Ecto neural progenitor cell (in vitro differentiated cells): Measurements from ENCODE around the gene YIF1A.
"Not testable (repeated sequence)": the region's sequence is repeated elsewhere in the genome, so short reads cannot be mapped to it uniquely, and the experiment has no call there.

ENCODE experiments used
- DNase-seq: peaks from one replicate; pipeline ENCODE4 v3.0.0-alpha.2; 2018; ENCODE audit warnings: low spot score

The YIF1A gene

GRCh38 chr11:66268952-66269905 is 19.7 kb downstream of the YIF1A start:
- no peak for DNase-seq

- DNase-seq, result peak; percentile 100
These were observed 20.5 kb downstream of the YIF1A start, which contains the start of gene RAB1B for GRCh38 chr11:66268244-66268951. Gene RAB1B (plus strand): TSS chr11:66268639. CDS start chr11:66268680, 41 bp downstream.

DNA sequence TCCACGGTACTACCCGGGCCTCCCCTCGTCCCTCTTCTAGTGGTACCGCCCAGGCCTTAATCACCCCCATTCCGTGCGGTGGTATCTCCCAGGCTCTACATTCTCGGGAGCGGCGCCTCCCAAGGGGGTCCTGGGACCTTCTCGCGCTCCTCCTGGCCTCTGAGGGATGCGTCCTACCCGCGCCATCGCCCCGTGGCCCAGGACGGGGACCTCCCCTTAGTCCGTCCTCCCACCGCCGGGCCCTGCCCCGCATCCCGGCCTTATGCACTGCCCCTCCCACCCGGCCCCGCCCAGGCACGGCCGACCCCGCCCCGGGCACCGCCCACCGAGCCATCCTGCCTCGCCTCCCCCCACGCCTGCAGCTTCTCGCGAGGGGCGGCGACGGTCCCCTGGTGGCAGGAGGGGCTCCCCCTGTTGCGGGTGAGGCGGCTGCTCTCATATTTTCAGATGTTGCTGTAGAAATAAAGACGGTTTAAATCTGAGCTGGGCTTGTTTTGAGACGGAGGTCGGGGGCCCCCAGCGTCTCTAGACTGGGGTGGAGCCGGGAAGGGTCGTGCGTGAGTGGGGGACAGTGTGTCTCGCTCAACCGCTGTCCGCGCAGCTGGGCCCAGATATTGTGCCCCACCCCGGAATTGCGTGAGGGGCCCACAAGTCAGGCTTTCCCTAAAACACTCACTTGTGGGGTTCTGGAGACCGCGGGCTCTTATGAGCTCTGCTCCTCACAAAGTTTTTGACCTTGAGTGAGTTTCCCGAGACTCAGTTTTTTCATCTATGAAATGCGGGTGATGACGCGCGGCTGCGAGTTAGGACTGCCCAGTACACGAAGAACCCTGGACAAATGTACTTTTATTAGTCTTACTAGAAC is 21.3 kb downstream of the YIF1A start:
- peak; percentile 93 for DNase-seq

- DNase-seq, result no peak
These were observed 21.9 kb downstream of the YIF1A start for GRCh38 chr11:66267039-66267378.

GRCh38 chr11:66266378-66267038 is 22.4 kb downstream of the YIF1A start:
- no peak for DNase-seq

DNA sequence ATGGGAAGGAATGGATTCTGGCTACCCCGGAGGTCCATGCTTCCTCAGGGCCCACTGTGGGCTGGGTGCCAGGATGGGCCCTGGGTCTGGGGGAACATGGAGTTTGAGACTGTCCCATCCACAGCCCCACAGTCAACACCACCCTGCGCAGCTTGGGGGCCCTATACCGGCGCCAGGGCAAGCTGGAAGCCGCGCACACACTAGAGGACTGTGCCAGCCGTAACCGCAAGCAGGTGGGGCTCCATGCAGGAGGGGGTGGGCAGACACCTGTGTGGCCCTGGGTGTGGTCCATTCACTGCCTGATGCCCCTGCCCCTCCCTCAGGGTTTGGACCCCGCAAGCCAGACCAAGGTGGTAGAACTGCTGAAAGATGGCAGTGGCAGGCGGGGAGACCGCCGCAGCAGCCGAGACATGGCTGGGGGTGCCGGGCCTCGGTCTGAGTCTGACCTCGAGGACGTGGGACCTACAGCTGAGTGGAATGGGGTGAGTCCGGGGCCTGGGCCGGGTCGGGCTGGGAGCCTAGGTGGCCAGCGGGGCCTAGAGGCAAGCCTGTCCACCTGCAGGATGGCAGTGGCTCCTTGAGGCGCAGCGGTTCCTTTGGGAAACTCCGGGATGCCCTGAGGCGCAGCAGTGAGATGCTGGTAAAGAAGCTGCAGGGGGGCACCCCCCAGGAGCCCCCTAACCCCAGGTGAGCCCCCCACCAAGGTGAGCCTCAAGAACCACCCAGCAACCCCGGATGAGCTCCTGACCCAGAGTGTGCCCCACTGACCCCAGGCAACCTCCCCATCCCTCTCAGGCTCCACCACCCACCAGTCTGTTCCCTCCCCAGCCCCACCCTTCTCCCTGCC is 23.2 kb downstream of the YIF1A start:
- no peak for DNase-seq

- DNase-seq, result no peak
These were observed 24.0 kb downstream of the YIF1A start for GRCh38 chr11:66264914-66265313.

DNA sequence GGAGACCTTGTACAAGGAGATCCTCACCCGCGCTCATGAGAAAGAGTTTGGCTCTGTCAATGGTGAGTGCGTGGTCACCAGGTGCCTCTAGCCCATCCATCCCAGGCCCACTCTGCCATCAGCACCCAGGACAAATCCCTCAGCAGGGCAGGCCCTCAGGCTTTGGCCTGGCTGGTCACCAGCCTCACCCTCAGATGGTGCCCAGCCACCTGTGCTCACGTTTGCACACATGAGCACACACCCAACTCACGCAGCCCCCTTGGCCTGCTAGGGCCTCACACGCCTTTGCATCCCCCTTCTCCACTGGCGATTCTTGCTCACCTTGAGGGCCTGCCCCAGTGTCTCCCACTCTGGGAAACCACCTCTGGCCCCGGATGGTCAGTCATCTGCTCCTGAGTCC is 24.6 kb downstream of the YIF1A start:
- DNase-seq, result no peak

DNA sequence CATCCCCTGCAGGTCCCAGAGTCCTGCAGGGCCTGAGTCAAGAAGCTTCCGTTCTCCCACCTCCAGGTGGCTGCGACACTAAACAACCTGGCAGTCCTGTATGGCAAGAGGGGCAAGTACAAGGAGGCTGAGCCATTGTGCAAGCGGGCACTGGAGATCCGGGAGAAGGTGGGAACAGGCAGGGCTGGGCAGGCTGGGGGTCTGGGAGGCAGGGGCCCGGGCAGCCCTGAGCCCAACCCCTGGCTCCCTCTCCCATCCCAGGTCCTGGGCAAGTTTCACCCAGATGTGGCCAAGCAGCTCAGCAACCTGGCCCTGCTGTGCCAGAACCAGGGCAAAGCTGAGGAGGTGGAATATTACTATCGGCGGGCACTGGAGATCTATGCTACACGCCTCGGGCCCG is 25.2 kb downstream of the YIF1A start:
- DNase-seq, result no peak

DNA sequence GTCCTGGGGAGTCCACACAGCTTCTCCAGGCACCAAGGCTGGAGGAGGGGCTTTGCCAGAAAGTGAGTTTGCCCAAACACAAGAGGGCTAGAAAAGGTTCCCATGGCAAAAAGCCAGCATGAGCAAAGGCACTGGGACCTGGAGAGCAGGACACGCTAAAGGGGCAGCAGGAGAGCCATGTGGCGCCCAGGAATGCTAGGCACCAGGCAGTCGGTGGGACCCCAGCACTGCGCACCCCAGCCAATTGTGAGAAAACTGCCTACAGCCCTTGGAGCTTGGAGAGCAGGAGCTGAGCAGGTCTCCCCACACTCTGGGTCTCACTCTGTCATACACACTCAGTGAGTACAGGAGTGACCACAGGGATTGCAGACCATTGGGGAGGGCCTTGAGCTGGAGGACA is 25.7 kb downstream of the YIF1A start:
- DNase-seq, result no peak

GRCh38 chr11:66262696-66263095 is 26.2 kb downstream of the YIF1A start:
- DNase-seq, result no peak

DNA sequence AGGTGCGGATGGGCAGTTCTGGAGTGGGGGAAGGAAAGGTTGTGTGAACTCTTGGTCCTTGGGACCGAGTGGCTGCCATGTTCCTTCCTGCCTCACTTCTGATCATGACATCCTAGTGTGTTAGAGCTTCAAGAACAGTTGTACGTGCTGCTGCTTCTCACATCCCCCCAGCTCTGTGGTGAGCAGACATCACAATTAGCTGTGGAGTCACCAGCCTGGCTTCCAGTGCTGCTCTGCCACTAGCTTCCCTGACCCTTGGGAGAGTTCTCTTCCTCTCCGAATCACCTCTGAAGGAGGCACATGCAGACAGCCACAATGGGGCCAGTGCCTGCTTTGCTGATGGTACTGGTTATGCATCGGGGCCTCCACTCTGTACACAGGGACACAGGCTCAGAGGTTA is 26.8 kb downstream of the YIF1A start:
- no peak for DNase-seq

DNA sequence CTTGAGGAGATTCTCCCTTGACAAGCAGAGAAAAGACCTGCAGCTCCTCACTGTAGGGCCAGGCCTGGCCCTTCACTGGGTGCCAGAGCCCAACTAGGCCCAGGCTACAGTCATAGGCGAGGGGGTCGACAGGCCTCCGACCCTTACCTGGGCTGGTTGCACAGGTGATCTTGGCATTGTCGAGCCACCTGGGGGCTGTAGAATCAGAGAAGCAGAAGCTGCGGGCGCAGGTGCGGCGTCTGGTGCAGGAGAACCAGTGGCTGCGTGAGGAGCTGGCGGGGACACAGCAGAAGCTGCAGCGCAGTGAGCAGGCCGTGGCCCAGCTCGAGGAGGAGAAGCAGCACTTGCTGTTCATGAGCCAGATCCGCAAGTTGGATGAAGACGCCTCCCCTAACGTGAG is 27.4 kb downstream of the YIF1A start:
- no peak for DNase-seq

DNA sequence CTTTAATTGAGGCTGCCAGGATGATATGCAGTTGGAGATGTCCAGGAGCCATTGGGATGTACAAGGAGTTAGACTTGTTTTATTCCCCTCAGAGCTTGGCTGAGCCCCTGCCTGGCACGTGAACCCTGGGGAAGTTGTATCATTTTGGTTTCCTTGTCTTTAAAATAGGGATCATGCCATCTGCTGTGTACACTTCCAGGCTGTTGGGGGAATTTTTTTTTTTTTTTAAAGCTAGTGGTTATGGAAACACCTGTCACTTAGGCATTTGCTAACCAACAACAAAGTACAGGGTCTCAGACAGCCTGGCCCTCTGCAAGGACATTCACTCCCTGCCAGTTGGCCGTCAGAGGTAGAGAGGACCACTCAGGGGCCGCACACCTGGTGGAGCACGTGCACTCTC is 29.0 kb downstream of the YIF1A start:
- no peak for DNase-seq

GRCh38 chr11:66259225-66259624 is 29.7 kb downstream of the YIF1A start:
- DNase-seq, result no peak

DNA sequence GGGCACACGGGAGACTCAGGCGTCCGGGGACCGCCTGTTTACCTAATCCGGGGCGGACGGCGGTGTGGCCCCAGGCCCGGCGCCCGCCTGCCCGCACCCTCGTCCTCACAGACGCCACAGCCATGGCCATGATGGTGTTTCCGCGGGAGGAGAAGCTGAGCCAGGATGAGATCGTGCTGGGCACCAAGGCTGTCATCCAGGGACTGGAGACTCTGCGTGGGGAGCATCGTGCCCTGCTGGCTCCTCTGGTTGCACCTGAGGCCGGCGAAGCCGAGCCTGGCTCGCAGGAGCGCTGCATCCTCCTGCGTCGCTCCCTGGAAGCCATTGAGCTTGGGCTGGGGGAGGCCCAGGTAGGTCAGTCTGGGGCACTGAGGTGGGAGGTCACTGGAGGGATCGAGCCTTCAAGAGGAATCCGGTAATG is 30.5 kb downstream of the YIF1A start:
- DNase-seq, result no peak

GRCh38 chr11:66253081-66253480 is 35.9 kb downstream of the YIF1A start:
- not testable (repeated sequence) for DNase-seq

- no peak for DNase-seq
These were observed 37.1 kb downstream of the YIF1A start for GRCh38 chr11:66251809-66252208.

DNA sequence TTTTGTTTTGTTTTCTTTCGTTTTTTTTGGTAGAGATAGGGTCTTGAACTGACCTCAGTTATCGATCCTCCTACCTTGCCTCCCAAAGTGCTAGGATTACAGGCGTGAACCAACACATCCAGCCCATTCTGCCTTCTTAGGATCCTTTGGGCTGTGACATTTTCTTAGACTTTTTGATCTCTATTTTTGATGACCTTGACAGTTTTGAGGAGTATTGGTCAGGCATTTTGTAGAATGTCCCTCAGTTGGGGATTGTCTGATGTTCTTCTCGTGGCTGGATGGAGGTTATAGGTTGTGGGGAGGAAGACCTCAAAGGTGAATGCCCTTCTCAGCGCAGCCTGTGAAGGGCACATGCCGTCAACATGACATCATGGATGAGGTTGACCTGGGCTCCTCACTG is 40.0 kb downstream of the YIF1A start:
- DNase-seq, result no peak

- DNase-seq, result no peak
These were observed 41.1 kb downstream of the YIF1A start for GRCh38 chr11:66247801-66248200.

DNA sequence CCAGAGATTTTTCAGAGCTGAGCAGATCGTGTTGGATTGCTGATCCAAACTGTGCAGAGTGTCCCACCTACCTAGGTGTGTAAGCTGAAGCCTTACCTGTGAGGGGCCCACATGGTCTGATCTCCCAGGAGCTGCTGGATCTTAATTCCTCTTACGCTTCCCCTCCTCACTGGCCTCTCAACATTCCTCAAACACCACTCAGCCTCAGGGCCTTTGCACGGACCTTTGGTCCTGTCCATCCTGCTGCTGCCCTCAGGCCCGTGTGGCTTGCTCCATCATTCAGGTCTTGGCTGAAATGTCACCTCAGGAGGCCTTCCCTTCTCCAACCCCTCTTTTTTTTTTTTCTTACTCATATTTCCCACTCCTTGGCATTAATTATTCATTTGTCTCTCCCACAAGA is 41.6 kb downstream of the YIF1A start:
- no peak for DNase-seq
